HEK293 (cell line): Measurements from ENCODE around the gene AKAP17A.

Experiments used
- CTCF ChIA-PET: fragments of 350-600 bp; formaldehyde crosslinking; extraction: SDS; loops from one replicate; lab custom pipeline; 2021; ENCODE audit warnings: antibody characterized with exemption; lab: Yijun Ruan, JAX
- POLR2A ChIA-PET: fragments of 300-600 bp; formaldehyde crosslinking; extraction: SDS; loops from one replicate; lab custom pipeline; 2020; ENCODE audit warnings: antibody characterized with exemption, inconsistent platforms; lab: Yijun Ruan, JAX
- H3K27ac ChIP-seq: fragments of 200-500 bp; sonication (Bioruptor generic); 2 replicates; pipeline ENCODE4 v1.5.1; 2014; ENCODE audit warnings: low read depth, low read length, control low read depth, inconsistent platforms; ENCODE audit errors: extremely low read depth
- H3K36me3 ChIP-seq, 2 experiments: fragments of 200-500 bp in 1 of 2; sonication (Bioruptor generic) in 1 of 2; 1 replicate in 1 of 2; 2 replicates in 1 of 2; pipeline ENCODE4 v1.5.1; 2014 to 2017; ENCODE audit warnings: inconsistent platforms in 2 of 2, low read length in 2 of 2; ENCODE audit not compliant: control insufficient read depth in 2 of 2, insufficient read depth in 1 of 2
- H3K4me1 ChIP-seq: fragments of 200-500 bp; sonication (Bioruptor generic); 2 replicates; pipeline ENCODE4 v1.5.1; 2014; ENCODE audit warnings: mild to moderate bottlenecking, low read length, inconsistent platforms; ENCODE audit not compliant: control insufficient read depth, insufficient read depth
- H3K4me3 ChIP-seq: 2 replicates; pipeline ENCODE4 v1.5.1; 2011; ENCODE audit warnings: low read depth, mild to moderate bottlenecking, control low read depth, low read length, moderate library complexity
- H3K9me3 ChIP-seq: fragments of 200-500 bp; sonication (Bioruptor generic); 2 replicates; pipeline ENCODE4 v1.5.1; 2014; ENCODE audit warnings: low read depth, low read length, inconsistent platforms; ENCODE audit not compliant: control insufficient read depth, insufficient read depth
- HIC1 ChIP-seq: fragments of 450-650 bp; formaldehyde crosslinking; IDR thresholded peaks from 2 replicates; pipeline ENCODE4 v1.5.1; 2016; ENCODE audit warnings: missing biosample characterization, missing genetic modification characterization
- MZF1 ChIP-seq: fragments of 450-650 bp; formaldehyde crosslinking; IDR thresholded peaks from 2 replicates; pipeline ENCODE4 v1.5.1; 2017; ENCODE audit warnings: missing biosample characterization, missing genetic modification characterization, borderline replicate concordance
- PBX3 ChIP-seq: sonication (generic); formaldehyde crosslinking; IDR thresholded peaks from 2 replicates; pipeline ENCODE4 v1.8.1; 2022; ENCODE audit warnings: mild to moderate bottlenecking, moderate library complexity, missing genetic modification reagents
- SETDB1 ChIP-seq: IDR thresholded peaks from one replicate; pipeline ENCODE4 v1.6.1; 2017; ENCODE audit warnings: mild to moderate bottlenecking, low read length, moderate library complexity, mixed read lengths; ENCODE audit not compliant: insufficient read length
- TRIM28 ChIP-seq: IDR thresholded peaks from 2 replicates; pipeline ENCODE4 v1.6.1; 2011; ENCODE audit warnings: low read length, control low read depth, borderline replicate concordance
- WT1 ChIP-seq: fragments of 450-650 bp; formaldehyde crosslinking; IDR thresholded peaks from 2 replicates; pipeline ENCODE4 v1.5.1; 2016; ENCODE audit warnings: missing biosample characterization, missing genetic modification characterization
- ZNF112 ChIP-seq: fragments of 450-650 bp; formaldehyde crosslinking; IDR thresholded peaks from 2 replicates; pipeline ENCODE4 v1.5.0; 2017; ENCODE audit warnings: missing biosample characterization, missing genetic modification characterization
- ZNF133 ChIP-seq: fragments of 450-650 bp; formaldehyde crosslinking; IDR thresholded peaks from 2 replicates; pipeline ENCODE4 v1.5.1; 2016; ENCODE audit warnings: missing biosample characterization, missing genetic modification characterization
- ZNF157 ChIP-seq: fragments of 450-650 bp; formaldehyde crosslinking; IDR thresholded peaks from 2 replicates; pipeline ENCODE4 v1.5.1; 2016; ENCODE audit warnings: missing biosample characterization, missing genetic modification characterization
- ZNF211 ChIP-seq: fragments of 450-650 bp; formaldehyde crosslinking; IDR thresholded peaks from 2 replicates; pipeline ENCODE4 v1.5.1; 2016; ENCODE audit warnings: low read depth, missing biosample characterization, missing genetic modification characterization
- ZNF248 ChIP-seq: fragments of 450-650 bp; formaldehyde crosslinking; IDR thresholded peaks from 2 replicates; pipeline ENCODE4 v1.5.1; 2017; ENCODE audit warnings: missing biosample characterization, missing genetic modification characterization
- ZNF292 ChIP-seq: fragments of 450-650 bp; formaldehyde crosslinking; IDR thresholded peaks from 2 replicates; pipeline ENCODE4 v1.5.1; 2016; ENCODE audit warnings: low read depth, missing biosample characterization, missing genetic modification characterization, borderline replicate concordance
- ZNF324 ChIP-seq: fragments of 450-650 bp; formaldehyde crosslinking; IDR thresholded peaks from 2 replicates; pipeline ENCODE4 v1.5.1; 2016; ENCODE audit warnings: missing biosample characterization, missing genetic modification characterization
- ZNF366 ChIP-seq: fragments of 450-650 bp; formaldehyde crosslinking; conservative IDR thresholded peaks from 2 replicates; pipeline ENCODE4 v1.5.1; 2016; ENCODE audit warnings: missing biosample characterization, missing genetic modification characterization
- ZNF626 ChIP-seq: fragments of 450-650 bp; sonication (Bioruptor Pico); formaldehyde crosslinking; IDR thresholded peaks from 2 replicates; pipeline ENCODE4 v1.5.1; 2018; ENCODE audit warnings: missing biosample characterization, missing genetic modification characterization, inconsistent platforms
- ZNF660 ChIP-seq: fragments of 450-650 bp; IDR thresholded peaks from 2 replicates; pipeline ENCODE4 v1.5.1; 2018; ENCODE audit warnings: missing biosample characterization, mild to moderate bottlenecking, missing genetic modification characterization
- ZSCAN30 ChIP-seq: fragments of 450-650 bp; IDR thresholded peaks from 2 replicates; pipeline ENCODE4 v1.5.1; 2018; ENCODE audit warnings: missing biosample characterization, mild to moderate bottlenecking, missing genetic modification characterization, moderate library complexity
- TF ChIP-seq, protein P1 (sequence below): fragments of 450-650 bp; formaldehyde crosslinking; IDR thresholded peaks from 2 replicates; pipeline ENCODE4 v1.5.0; 2017; ENCODE audit warnings: missing biosample characterization, missing genetic modification characterization, borderline replicate concordance
- TF ChIP-seq, protein P2 (sequence below): fragments of 450-650 bp; formaldehyde crosslinking; IDR thresholded peaks from 2 replicates; pipeline ENCODE4 v1.5.1; 2016; ENCODE audit warnings: missing biosample characterization, missing genetic modification characterization, borderline replicate concordance

Gene AKAP17A

GRCh38 chrX:1646009-1646408, 54.6 kb downstream of the AKAP17A start:
- ChIA-PET CTCF (no interaction called here), POLR2A (no interaction called here)
- H3K9me3 ChIP-seq: no peaks in the 10 kb centered on the region; the same call in 1 of the 2 replicates
- TF ChIP-seq WT1 (tag by site-specific recombination) (no peak), SETDB1 (peak; percentile 83), ZNF211 (tag by site-specific recombination) (no peak), HIC1 (tag by site-specific recombination) (no peak), ZNF292 (tag by site-specific recombination) (no peak), ZNF660 (tag by site-specific recombination) (no peak), ZNF626 (tag by site-specific recombination) (0 out of 2 replicates have a peak, but pooled peaks have one; percentile 10), ZNF324 (tag by site-specific recombination) (no peak), PBX3 (CRISPR knock-in tag) (no peak), ZNF157 (tag by site-specific recombination) (no peak), ZSCAN30 (tag by site-specific recombination) (no peak), ZNF112 (tag by site-specific recombination) (no peak), ZNF248 (tag by site-specific recombination) (no peak), TRIM28 (peak; percentile 79; the same call in 1 of the 2 replicates), ZNF133 (tag by site-specific recombination) (peak; percentile 84), MZF1 (tag by site-specific recombination) (no peak), ZNF366 (tag by site-specific recombination) (no peak)
- TF ChIP-seq, protein P1, sequence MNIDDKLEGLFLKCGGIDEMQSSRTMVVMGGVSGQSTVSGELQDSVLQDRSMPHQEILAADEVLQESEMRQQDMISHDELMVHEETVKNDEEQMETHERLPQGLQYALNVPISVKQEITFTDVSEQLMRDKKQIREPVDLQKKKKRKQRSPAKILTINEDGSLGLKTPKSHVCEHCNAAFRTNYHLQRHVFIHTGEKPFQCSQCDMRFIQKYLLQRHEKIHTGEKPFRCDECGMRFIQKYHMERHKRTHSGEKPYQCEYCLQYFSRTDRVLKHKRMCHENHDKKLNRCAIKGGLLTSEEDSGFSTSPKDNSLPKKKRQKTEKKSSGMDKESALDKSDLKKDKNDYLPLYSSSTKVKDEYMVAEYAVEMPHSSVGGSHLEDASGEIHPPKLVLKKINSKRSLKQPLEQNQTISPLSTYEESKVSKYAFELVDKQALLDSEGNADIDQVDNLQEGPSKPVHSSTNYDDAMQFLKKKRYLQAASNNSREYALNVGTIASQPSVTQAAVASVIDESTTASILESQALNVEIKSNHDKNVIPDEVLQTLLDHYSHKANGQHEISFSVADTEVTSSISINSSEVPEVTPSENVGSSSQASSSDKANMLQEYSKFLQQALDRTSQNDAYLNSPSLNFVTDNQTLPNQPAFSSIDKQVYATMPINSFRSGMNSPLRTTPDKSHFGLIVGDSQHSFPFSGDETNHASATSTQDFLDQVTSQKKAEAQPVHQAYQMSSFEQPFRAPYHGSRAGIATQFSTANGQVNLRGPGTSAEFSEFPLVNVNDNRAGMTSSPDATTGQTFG: no peak
- TF ChIP-seq, protein P2, sequence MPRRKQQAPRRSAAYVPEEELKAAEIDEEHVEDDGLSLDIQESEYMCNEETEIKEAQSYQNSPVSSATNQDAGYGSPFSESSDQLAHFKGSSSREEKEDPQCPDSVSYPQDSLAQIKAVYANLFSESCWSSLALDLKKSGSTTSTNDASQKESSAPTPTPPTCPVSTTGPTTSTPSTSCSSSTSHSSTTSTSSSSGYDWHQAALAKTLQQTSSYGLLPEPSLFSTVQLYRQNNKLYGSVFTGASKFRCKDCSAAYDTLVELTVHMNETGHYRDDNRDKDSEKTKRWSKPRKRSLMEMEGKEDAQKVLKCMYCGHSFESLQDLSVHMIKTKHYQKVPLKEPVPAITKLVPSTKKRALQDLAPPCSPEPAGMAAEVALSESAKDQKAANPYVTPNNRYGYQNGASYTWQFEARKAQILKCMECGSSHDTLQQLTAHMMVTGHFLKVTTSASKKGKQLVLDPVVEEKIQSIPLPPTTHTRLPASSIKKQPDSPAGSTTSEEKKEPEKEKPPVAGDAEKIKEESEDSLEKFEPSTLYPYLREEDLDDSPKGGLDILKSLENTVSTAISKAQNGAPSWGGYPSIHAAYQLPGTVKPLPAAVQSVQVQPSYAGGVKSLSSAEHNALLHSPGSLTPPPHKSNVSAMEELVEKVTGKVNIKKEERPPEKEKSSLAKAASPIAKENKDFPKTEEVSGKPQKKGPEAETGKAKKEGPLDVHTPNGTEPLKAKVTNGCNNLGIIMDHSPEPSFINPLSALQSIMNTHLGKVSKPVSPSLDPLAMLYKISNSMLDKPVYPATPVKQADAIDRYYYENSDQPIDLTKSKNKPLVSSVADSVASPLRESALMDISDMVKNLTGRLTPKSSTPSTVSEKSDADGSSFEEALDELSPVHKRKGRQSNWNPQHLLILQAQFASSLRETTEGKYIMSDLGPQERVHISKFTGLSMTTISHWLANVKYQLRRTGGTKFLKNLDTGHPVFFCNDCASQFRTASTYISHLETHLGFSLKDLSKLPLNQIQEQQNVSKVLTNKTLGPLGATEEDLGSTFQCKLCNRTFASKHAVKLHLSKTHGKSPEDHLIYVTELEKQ: no peak
- no peak overlapping the region for H3K4me3 ChIP-seq
- no peak overlapping the region for H3K27ac ChIP-seq
- no peaks in the 10 kb centered on the region for H3K36me3 ChIP-seq
- no peaks in the 10 kb centered on the region for H3K4me1 ChIP-seq
